ENCODE data around the gene BCR.

BCR gene

DNA sequence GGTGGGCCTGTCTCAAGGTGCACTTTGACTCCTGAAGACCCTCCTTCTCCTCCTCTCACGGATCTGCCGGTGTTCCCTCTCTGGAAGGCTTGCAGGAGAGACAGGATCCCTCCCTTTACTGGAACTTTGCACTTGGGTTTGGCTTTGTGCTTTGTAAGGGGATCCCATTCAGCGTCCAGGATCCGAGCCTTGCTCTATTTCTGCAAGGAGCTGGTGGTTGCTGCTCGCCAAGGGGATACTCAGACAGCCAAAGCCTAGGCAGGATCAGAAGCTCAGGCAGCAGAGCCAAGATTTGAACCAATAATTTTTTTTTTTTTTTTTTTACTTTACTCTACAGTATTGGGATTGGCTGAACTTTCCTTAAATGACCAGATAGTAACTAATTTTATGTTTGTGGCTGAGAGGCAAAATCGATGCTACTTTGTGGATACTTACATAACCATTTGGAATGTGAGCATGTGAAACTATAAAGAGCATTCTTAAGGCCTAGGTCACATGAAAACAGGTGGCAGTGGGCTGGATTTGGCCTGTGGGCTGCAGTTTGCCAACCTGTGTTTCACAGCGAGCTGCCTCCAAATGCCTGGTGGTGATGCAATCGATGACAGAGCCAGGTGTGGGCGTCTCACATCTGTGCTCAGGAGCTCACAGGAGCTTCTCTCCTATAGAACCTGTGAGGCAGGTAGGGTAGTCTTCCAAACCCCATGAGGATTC lies 25.2 kb downstream of the BCR start:
- Histone ChIP-seq H4K20me1 (ENCODE audit: control insufficient read depth, insufficient read depth, low read depth, low read length) (no peaks in the 10 kb centered on the region), H3K36me3 (ENCODE audit: control insufficient read depth, low read length) (peaks cover 42% of the 10 kb centered on the region), H3K9me3 (ENCODE audit: control insufficient read depth, insufficient read depth, low read length) (no peaks in the 10 kb centered on the region), H3K4me2 (ENCODE audit: low read length) (no peak overlapping the region), H3K4me1 (ENCODE audit: control insufficient read depth, low read length) (peaks cover 99% of the 10 kb centered on the region), H3K9me2 (replicated peaks; ENCODE audit: control insufficient read depth, low read length) (no peaks in the 10 kb centered on the region), H3K79me2 (ENCODE audit: control insufficient read depth, low read length) (peaks cover 86% of the 10 kb centered on the region), H3F3A (ENCODE audit: control insufficient read depth, insufficient read depth) (peaks cover 42% of the 10 kb centered on the region), H3K4me3 (ENCODE audit: low read length) (no peak overlapping the region), H3K27me3 (ENCODE audit: control insufficient read depth, low read length) (no peaks in the 10 kb centered on the region), H3K27ac (ENCODE audit: low read depth, low read length) (no peak overlapping the region)
- TF ChIP-seq, protein P1, sequence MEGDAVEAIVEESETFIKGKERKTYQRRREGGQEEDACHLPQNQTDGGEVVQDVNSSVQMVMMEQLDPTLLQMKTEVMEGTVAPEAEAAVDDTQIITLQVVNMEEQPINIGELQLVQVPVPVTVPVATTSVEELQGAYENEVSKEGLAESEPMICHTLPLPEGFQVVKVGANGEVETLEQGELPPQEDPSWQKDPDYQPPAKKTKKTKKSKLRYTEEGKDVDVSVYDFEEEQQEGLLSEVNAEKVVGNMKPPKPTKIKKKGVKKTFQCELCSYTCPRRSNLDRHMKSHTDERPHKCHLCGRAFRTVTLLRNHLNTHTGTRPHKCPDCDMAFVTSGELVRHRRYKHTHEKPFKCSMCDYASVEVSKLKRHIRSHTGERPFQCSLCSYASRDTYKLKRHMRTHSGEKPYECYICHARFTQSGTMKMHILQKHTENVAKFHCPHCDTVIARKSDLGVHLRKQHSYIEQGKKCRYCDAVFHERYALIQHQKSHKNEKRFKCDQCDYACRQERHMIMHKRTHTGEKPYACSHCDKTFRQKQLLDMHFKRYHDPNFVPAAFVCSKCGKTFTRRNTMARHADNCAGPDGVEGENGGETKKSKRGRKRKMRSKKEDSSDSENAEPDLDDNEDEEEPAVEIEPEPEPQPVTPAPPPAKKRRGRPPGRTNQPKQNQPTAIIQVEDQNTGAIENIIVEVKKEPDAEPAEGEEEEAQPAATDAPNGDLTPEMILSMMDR (IDR thresholded peaks at IDR 0.05; ENCODE audit: low read depth, low read length, poor library complexity, severe bottlenecking): no peak
- TF ChIP-seq EZH2phosphoT487 (IDR thresholded peaks at IDR 0.05; ENCODE audit: borderline replicate concordance, low read length): no peak

DNA sequence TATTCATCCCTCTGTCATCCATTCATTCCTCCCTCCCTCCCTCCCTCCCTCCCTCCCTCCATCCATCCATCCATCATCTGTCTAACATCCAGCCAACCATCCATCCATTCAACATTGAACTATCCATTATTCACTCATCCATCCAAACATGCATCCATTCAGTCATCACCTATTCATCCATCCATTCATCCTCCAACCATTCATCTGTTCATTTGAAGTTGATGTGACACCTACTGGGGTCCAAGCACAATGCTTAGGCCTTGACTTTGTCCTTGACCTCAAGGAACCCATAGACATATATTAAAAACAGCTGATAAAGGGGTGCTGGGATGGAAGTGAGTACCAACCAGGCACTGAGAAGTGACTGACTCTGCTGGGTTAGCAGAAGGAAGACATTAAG lies 26.6 kb downstream of the BCR start:
- peaks cover 86% of the 10 kb centered on the region for H3K79me2 ChIP-seq (ENCODE audit: control insufficient read depth, low read length)
- H4K20me1 ChIP-seq (ENCODE audit: control insufficient read depth, insufficient read depth, low read depth, low read length): no peaks in the 10 kb centered on the region

DNA sequence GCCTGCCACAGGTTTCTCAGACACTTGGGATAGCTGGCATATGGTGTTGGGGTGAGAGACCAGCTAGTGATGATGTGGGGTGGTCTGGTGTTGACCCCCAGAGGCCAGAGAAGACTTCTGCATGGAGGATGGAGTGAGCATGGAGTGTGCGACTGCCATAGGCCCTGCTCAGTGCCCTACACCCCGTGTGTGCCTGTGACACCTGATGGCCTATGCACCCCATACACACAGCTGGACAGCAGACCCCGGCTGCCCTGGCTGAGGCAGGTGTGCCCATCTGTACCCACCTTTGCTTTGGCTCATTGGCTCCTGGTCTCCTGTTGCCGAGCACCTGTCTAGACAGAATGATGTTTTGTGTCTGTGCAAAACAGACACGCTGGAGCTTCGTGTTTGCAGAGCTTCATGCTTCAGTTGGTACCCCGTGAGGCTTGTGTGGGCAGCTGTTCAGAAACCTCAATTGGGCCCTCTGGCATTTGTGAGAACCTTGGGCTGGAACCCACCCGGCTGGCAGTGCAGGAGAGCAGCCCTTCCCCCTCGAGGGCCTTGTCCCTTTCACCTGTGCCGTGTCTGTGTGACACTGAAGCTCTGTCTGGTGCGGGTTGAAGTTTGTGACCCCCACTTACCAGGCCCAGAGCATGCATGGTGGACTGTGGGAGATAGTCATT lies 27.6 kb downstream of the BCR start:
- Histone ChIP-seq H3K9me3 (ENCODE audit: control insufficient read depth, insufficient read depth, low read length) (no peaks in the 10 kb centered on the region), H3K9me2 (replicated peaks; ENCODE audit: control insufficient read depth, low read length) (no peaks in the 10 kb centered on the region), H3K27ac (ENCODE audit: low read depth, low read length) (peak overlapping the region; percentile 94), H4K20me1 (ENCODE audit: control insufficient read depth, insufficient read depth, low read depth, low read length) (no peaks in the 10 kb centered on the region), H3K4me1 (ENCODE audit: control insufficient read depth, low read length) (peaks cover 99% of the 10 kb centered on the region), H3K36me3 (ENCODE audit: control insufficient read depth, low read length) (peaks cover 46% of the 10 kb centered on the region), H3K4me2 (ENCODE audit: low read length) (peak overlapping the region; percentile 87), H3K79me2 (ENCODE audit: control insufficient read depth, low read length) (peaks cover 86% of the 10 kb centered on the region), H3F3A (ENCODE audit: control insufficient read depth, insufficient read depth) (peaks cover 45% of the 10 kb centered on the region), H3K27me3 (ENCODE audit: control insufficient read depth, low read length) (no peaks in the 10 kb centered on the region), H3K4me3 (ENCODE audit: low read length) (peak overlapping the region; percentile 66)
- TF ChIP-seq, protein P1 (IDR thresholded peaks at IDR 0.05; ENCODE audit: low read depth, low read length, poor library complexity, severe bottlenecking): no peak
- TF ChIP-seq EZH2phosphoT487 (IDR thresholded peaks at IDR 0.05; ENCODE audit: borderline replicate concordance, low read length): no peak

More for the DNA sequence above, 26.6 kb downstream of the BCR start:
- Histone ChIP-seq H3K9me2 (replicated peaks; ENCODE audit: control insufficient read depth, low read length) (no peaks in the 10 kb centered on the region), H3K9me3 (ENCODE audit: control insufficient read depth, insufficient read depth, low read length) (no peaks in the 10 kb centered on the region), H3K27me3 (ENCODE audit: control insufficient read depth, low read length) (no peaks in the 10 kb centered on the region), H3K27ac (ENCODE audit: low read depth, low read length) (peak overlapping the region; percentile 94), H3K36me3 (ENCODE audit: control insufficient read depth, low read length) (peaks cover 44% of the 10 kb centered on the region), H3F3A (ENCODE audit: control insufficient read depth, insufficient read depth) (peaks cover 44% of the 10 kb centered on the region), H3K4me3 (ENCODE audit: low read length) (peak overlapping the region; percentile 41), H3K4me2 (ENCODE audit: low read length) (peak overlapping the region; percentile 87), H3K4me1 (ENCODE audit: control insufficient read depth, low read length) (peaks cover 99% of the 10 kb centered on the region)
- TF ChIP-seq, protein P1 (IDR thresholded peaks at IDR 0.05; ENCODE audit: low read depth, low read length, poor library complexity, severe bottlenecking): no peak
- TF ChIP-seq EZH2phosphoT487 (IDR thresholded peaks at IDR 0.05; ENCODE audit: borderline replicate concordance, low read length): no peak

Measured in DOHH2 (cell line).